Endothelial cell of umbilical vein (primary cell): ENCODE data around the gene PRSS33. TPM values are rescaled to one million over a fixed set of nuclear protein-coding genes. Genes with fewer than 3 reads are reported as not detected.

Experiments used
- BruUV-seq: library from RNA; stranded (reverse); fragments of 400-500 nt; replicated peaks from 2 replicates; lab custom pipeline; 2021; lab: Mats Ljungman, UMichigan
- CTCF ChIA-PET: fragments of 300-600, 350-600 bp; sonication (Branson Sonifier 250); formaldehyde crosslinking; loops from one replicate; lab custom pipeline; 2021; ENCODE audit warnings: antibody characterized with exemption, inconsistent platforms; lab: Charles Lee
- POLR2A ChIA-PET: fragments of 300-600, 350-600 bp; sonication (Branson Sonifier 250); formaldehyde crosslinking; loops from one replicate; lab custom pipeline; 2021; ENCODE audit warnings: antibody characterized with exemption, inconsistent platforms; lab: Charles Lee
- DNase-seq: peaks from one replicate; pipeline ENCODE4 v3.0.0-alpha.2; 2011; ENCODE audit warnings: low read depth, low spot score
- FAIRE-seq: peaks from 2 replicates; lab custom pipeline; 2011; peaks lifted over from hg19 to GRCh38; lab: Jason Lieb, UNC
- H2AFZ ChIP-seq: 2 replicates; pipeline ENCODE4 v1.6.0; 2012; ENCODE audit warnings: low read depth, low read length, control low read depth, inconsistent platforms
- H3K27ac ChIP-seq: 2 replicates; pipeline ENCODE4 v1.5.1; 2011; ENCODE audit warnings: low read depth, mild to moderate bottlenecking, control low read depth, low read length, moderate library complexity; ENCODE audit not compliant: insufficient read depth
- H3K27me3 ChIP-seq, 2 experiments: 2 replicates each; pipeline versions ENCODE4 v1.6.0 to v1.6.1; 2011; ENCODE audit warnings: low read length in 2 of 2, mixed read lengths in 1 of 2; ENCODE audit not compliant: control insufficient read depth in 2 of 2, insufficient read depth in 2 of 2
- H3K36me3 ChIP-seq, 2 experiments: 2 replicates in 1 of 2; 3 replicates in 1 of 2; pipeline ENCODE4 v1.5.1; 2011; ENCODE audit warnings: low read length in 2 of 2, mild to moderate bottlenecking in 1 of 2, moderate library complexity in 1 of 2; ENCODE audit not compliant: control insufficient read depth in 2 of 2, insufficient read depth in 2 of 2; ENCODE audit errors: extremely low read depth in 1 of 2
- H3K4me1 ChIP-seq: 3 replicates; pipeline ENCODE4 v1.5.1; 2011; ENCODE audit warnings: mild to moderate bottlenecking, low read length; ENCODE audit not compliant: control insufficient read depth, insufficient read depth; ENCODE audit errors: extremely low read depth
- H3K4me2 ChIP-seq: 2 replicates; pipeline ENCODE4 v1.6.1; 2011; ENCODE audit warnings: low read length, control low read depth, mixed read lengths; ENCODE audit not compliant: insufficient read depth
- H3K4me3 ChIP-seq, 3 experiments: fragments of 200-600 bp in 1 of 3; sonication (generic), shearing (Covaris generic) in 1 of 3; replicated peaks in 1 of 3; 2 replicates each; pipeline ENCODE4 v1.5.1; 2011 to 2016; ENCODE audit warnings: control low read depth in 3 of 3, low read length in 3 of 3, mild to moderate bottlenecking in 2 of 3, inconsistent platforms in 1 of 3, low read depth in 1 of 3, moderate library complexity in 1 of 3; ENCODE audit not compliant: insufficient read depth in 1 of 3
- H3K79me2 ChIP-seq: 2 replicates; pipeline ENCODE4 v1.6.0; 2012; ENCODE audit warnings: low read length, inconsistent platforms; ENCODE audit not compliant: control insufficient read depth, insufficient read depth
- H3K9ac ChIP-seq: replicated peaks from 2 replicates; pipeline ENCODE3; 2011; ENCODE audit warnings: low read length, control low read depth; ENCODE audit not compliant: insufficient read depth; ENCODE audit errors: extremely low read depth
- H3K9me1 ChIP-seq: replicated peaks from 3 replicates; pipeline ENCODE4 v1.6.0; 2011; ENCODE audit warnings: mild to moderate bottlenecking, low read length; ENCODE audit not compliant: control insufficient read depth, insufficient read depth; ENCODE audit errors: extremely low read depth
- H3K9me3 ChIP-seq: replicated peaks from 2 replicates; pipeline ENCODE4 v1.5.1; 2012; ENCODE audit warnings: low read length, inconsistent platforms; ENCODE audit not compliant: control insufficient read depth, insufficient read depth
- H4K20me1 ChIP-seq: replicated peaks from 2 replicates; pipeline ENCODE3; 2011; ENCODE audit warnings: mild to moderate bottlenecking, low read length; ENCODE audit not compliant: control insufficient read depth, insufficient read depth; ENCODE audit errors: extremely low read depth
- CTCF ChIP-seq, 2 donors: IDR thresholded peaks; 1 replicate in 1 of 2; 2 replicates in 1 of 2; pipeline ENCODE4 v1.5.1; 2011; ENCODE audit warnings: low read length in 2 of 2, mild to moderate bottlenecking in 2 of 2, moderate library complexity in 2 of 2, control low read depth in 1 of 2, inconsistent platforms in 1 of 2, low read depth in 1 of 2; ENCODE audit not compliant: insufficient read depth in 1 of 2; ENCODE audit errors: extremely low read depth in 1 of 2
- EZH2 ChIP-seq: IDR thresholded peaks from 2 replicates; pipeline ENCODE4 v1.6.1; 2012; ENCODE audit warnings: borderline replicate concordance, low read depth, mild to moderate bottlenecking, moderate library complexity, low read length, inconsistent platforms; ENCODE audit not compliant: severe bottlenecking
- GATA2 ChIP-seq: IDR thresholded peaks from 2 replicates; pipeline ENCODE4 v1.7.0; 2011; ENCODE audit warnings: low read depth, mild to moderate bottlenecking, moderate library complexity, mixed read lengths, low read length; ENCODE audit not compliant: insufficient read length, insufficient read depth
- JUN ChIP-seq: IDR thresholded peaks from 2 replicates; pipeline ENCODE4 v1.6.1; 2011; ENCODE audit warnings: borderline replicate concordance, low read depth; ENCODE audit not compliant: insufficient read length, insufficient read depth
- MAX ChIP-seq: IDR thresholded peaks from 2 replicates; pipeline ENCODE4 v1.6.1; 2011; ENCODE audit not compliant: insufficient read depth, insufficient read length
- POLR2A ChIP-seq: IDR thresholded peaks from 2 replicates; pipeline ENCODE4 v1.6.1; 2012; ENCODE audit warnings: low read depth, mild to moderate bottlenecking, control low read depth, low read length
- dilution Hi-C: fragments of 300-500 bp; cut with MboI; formaldehyde crosslinking; loops from one replicate; pipeline ENCODE4 v1.15.0; 2019; ENCODE audit warnings: low sequenced_read_pairs; ENCODE audit not compliant: extremely low pct_ligation_motif_present
- intact Hi-C: fragments of 100-400 bp; cut with micrococcal nuclease; formaldehyde crosslinking; loops from one replicate; pipeline ENCODE4 v1.10.0; 2022
- polyA plus RNA-seq, 4 experiments: library from polyadenylated mRNA; depleted of rRNA in 3 of 4; stranded (reverse) in 3 of 4; unstranded in 1 of 4; fragments of >200 nt; gene quantifications; 2 replicates each; pipeline versions ENCODE4 v1.2.1 to v1.2.3, GENCODE V29; 2011 to 2012; ENCODE audit warnings: missing spikeins in 1 of 4
- total RNA-seq: library from RNA; stranded (reverse); gene quantifications from 2 replicates; pipeline ENCODE4 v1.2.3, GENCODE V29; 2021

PRSS33 gene
- total and polyA plus RNA-seq, 2 donors (not counting 3 experiments of a cell fraction or from before 2014, with no cell fraction given), result not detected

- FAIRE-seq (no peak), DNase-seq (no peak)
- Histone ChIP-seq H3K4me1 (peaks cover 15% of the 10 kb centered on the region), H3K36me3 (no peaks in the 10 kb centered on the region), H3K9me3 (no peaks in the 10 kb centered on the region), H3K27ac (no peak overlapping the region), H3K79me2 (no peaks in the 10 kb centered on the region), H3K4me2 (no peak overlapping the region), H3K9ac (no peak overlapping the region), H2AFZ (no peak overlapping the region), H4K20me1 (no peaks in the 10 kb centered on the region), H3K9me1 (no peaks in the 10 kb centered on the region), H3K4me3 (no peak overlapping the region), H3K27me3 (no peaks in the 10 kb centered on the region)
- TF ChIP-seq GATA2 (no peak), JUN (no peak), CTCF (IDR thresholded peaks at IDR 0.05; ENCODE audit: extremely low read depth in 1 of 2, insufficient read depth in 1 of 2, low read depth in 1 of 2, low read length in 2 of 2) (no peak), POLR2A (no peak), MAX (no peak), EZH2 (no peak)
- intact Hi-C loops, result loop anchor here (10.0 kb wide), 1 partner anchor 62 kb away; the partner anchor contains the start of gene ELOB
- POLR2A ChIA-PET, result no interaction called here
- CTCF ChIA-PET, result interaction anchor here (0.6 kb wide), 1 partner anchor 38 kb away, joined by 4 read pairs; no protein-coding TSS in a partner anchor
- dilution Hi-C loops, result no loop called here
- BruUV-seq, result no TSS peak
Measured at GRCh38 chr16:2836646-2837508, 49.5 kb upstream of the PRSS33 start.
